ENCODE results near the gene MLXIPL.
"Not testable (repeated sequence)": the region's sequence is repeated elsewhere in the genome, so short reads cannot be mapped to it uniquely, and the experiment has no call there.

Gene MLXIPL

GRCh38 chr7:73623798-73624668, at the start of gene MLXIPL:
Gene MLXIPL (minus strand): TSS chr7:73624522. CDS start chr7:73624492, 30 bp downstream.
- DNase-seq (ENCODE audit: low spot score): peak; percentile 88

DNA sequence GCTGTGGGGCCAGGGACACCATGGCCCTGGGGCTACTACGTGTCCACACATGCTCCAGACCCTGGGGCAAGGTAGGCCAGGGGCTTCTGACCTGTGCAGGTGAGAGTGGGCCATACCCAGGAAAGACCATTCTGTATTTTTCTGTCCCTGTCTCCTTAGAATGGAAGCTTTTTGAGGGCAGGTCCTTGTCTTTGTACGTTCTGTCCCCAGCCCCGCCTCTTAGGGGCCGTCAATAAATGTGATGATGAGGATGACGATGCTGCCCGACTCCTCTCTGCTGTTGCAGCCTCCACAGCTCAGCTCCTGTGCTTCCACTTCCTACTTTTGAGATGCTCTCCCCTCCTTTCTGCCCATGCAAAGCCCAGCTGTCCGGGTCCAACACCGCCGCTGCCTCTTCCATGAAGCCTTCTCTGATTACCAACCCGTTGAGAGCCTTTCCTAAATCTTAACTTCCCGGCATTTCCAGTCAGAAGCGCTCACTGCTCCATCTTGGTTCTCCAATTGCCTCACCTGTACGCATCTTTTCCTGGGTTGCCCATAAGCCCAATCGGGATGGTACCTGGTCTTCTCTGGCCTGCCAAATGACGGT, 47.6 kb upstream of the MLXIPL start:
- DNase-seq (ENCODE audit: low spot score): no peak

GRCh38 chr7:73671322-73671661, 47.0 kb upstream of the MLXIPL start:
- DNase-seq (ENCODE audit: low spot score): no peak

DNA sequence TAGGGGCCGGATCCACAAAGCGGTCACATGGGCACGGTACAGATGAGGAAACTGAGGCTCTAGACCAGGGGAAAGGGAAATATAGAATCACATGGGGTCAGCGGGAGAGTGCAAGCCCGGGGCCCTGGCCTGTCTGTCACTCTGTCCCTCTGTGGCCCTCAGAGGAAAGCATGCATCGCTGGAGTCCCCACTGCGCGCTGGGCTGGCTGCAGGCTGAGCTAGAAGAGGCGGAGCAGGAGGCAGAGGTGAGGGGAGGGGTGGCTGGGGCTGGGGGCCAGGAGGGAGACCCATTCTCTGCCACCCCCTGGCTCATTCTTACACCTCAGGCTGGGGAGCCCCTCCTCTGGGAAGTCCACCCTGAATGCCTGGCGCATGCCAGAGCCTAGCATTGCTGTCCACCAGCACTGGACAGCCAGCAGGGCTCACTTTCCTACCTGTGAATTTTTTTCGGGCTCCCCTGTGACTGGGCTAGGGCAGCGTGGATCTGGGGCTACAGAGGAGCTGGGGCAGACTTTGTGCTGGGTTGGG, 45.6 kb upstream of the MLXIPL start:
- no peak for DNase-seq (ENCODE audit: low spot score)

DNA sequence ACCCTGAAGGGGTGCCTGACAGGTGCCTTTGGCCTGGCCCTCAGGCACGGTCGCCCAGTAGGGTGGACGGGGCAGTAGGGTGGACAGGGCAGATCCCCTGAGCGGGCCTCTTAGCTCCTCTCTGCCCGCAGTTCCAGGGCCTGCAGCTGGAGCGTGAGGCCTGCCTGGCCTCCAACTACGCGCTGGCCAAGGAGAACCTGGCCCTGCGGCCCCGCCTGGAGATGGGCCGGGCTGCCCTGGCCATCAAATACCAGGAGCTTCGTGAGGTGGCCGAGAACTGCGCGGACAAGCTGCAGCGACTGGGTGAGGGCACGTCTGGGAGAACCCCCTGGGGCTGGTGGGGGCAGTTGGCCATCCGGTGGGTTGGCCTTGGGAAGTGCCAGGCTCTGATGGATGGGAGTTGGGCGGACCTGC, 45.0 kb upstream of the MLXIPL start:
- DNase-seq (ENCODE audit: low spot score): no peak

GRCh38 chr7:73668886-73669230, 44.5 kb upstream of the MLXIPL start:
- no peak for DNase-seq (ENCODE audit: low spot score)

GRCh38 chr7:73668103-73668885, 44.0 kb upstream of the MLXIPL start:
- DNase-seq (ENCODE audit: low spot score): peak; percentile 58

DNA sequence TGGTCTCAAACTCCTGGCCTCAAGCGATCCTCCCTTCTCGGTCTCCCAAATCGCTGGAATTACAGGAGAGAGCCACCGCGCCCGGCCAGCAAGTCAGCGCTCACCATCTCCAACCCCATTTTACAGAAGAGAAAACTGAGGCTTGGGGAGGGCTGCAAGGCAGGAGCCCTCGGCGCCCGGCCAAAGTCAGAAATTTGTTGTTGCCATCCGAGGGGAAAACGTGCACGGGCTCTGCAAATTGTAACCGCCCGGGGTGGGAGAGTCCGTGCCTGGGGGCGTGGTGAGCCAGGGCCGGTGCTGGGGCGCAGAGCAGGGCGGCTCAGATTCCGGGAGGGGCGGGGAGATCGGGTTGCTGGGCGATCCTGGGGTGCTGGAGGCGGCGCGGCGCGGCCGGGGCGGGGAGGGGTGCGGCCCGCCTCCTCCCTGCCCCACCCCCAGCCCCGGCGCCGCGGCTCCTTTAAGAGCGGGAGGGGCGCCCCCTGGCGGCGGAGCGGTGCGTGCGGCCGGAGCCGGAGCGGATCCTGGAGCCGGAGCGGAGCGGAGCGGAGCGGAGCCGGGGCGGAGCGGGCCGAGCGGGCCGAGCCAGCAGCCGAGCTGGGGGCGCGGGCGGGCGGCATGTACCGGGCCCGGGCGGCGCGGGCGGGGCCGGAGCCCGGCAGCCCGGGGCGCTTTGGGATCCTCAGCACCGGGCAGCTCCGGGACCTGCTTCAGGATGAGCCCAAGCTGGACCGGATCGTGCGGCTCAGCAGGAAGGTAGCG, 43.2 kb upstream of the MLXIPL start, which contains the start of gene VPS37D:
Gene VPS37D (plus strand): TSS at position 488 of the 759 bp plus-strand sequence. CDS start 128 bp downstream, at position 616.
- peak; percentile 98 for DNase-seq (ENCODE audit: low spot score)

DNA sequence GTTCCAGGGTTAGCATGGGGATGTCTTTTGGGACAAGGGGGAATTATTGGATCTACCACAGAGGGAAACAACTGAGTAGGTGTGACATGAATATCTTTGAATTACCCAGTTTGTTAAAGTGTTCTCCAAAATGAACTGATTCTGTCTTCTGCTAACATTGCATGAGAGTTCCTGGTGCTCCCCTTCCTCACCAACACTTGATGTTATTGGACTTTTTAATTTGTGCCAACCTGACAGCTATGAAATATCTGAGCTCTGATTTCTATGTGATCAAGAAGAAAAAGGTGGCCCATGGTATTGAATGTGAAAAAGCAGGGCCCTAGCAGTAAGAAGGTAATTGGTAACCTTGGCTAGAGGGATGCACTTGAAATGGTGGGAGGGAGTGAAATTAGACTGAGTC, 38.7 kb upstream of the MLXIPL start:
- no peak for DNase-seq (ENCODE audit: low spot score)

- DNase-seq (ENCODE audit: low spot score): not testable (repeated sequence)
Measured at GRCh38 chr7:73660594-73660993, 36.3 kb upstream of the MLXIPL start.

DNA sequence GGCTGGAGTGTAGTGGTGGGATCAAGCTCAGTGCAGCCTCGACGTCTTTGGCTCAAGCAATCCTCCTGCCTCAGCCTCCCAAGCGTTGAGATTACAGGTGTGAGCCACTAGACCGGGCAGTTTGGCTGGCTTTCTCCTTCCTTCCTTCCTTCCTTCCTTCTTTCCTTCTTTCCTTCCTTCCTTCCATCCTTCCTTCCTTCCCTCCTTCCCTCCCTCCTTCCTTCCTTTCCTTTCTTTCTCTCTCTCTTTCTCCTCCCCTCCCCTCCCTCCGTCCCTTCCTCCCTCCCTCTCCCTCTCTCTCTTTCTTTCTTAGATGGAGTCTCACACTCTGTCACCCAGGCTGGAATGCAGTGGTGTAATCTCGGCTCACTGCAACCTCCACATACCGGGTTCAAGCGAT, 35.7 kb upstream of the MLXIPL start:
- DNase-seq (ENCODE audit: low spot score): no peak

- not testable (repeated sequence) for DNase-seq (ENCODE audit: low spot score)
Measured at GRCh38 chr7:73655309-73655708, 31.0 kb upstream of the MLXIPL start.

- no peak for DNase-seq (ENCODE audit: low spot score)
Measured at GRCh38 chr7:73652541-73652949, 28.2 kb upstream of the MLXIPL start.

DNA sequence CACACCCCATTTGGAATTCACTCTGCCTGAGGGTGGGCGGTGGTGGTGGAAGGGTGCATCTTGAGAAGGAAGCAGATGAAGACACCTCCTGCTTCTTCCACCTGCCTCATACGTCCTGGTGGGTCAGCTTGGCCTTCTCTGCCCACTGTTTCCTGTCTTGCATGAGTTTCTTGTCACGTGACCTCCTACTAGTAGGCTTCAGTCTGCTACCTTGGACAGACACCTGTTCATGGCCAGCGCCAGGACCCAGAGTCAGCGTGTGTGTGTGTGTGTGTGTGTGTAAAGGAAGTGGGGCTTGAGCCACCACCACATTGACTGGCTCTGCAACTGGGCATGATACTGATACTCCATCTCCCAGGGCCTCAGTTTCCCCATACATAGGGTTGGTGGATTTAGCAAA, 26.2 kb upstream of the MLXIPL start:
- DNase-seq (ENCODE audit: low spot score): no peak

GRCh38 chr7:73649576-73649975, 25.3 kb upstream of the MLXIPL start:
- no peak for DNase-seq (ENCODE audit: low spot score)

- DNase-seq (ENCODE audit: low spot score): no peak
Measured at GRCh38 chr7:73648593-73649332, 24.4 kb upstream of the MLXIPL start.

- peak; percentile 52 for DNase-seq (ENCODE audit: low spot score)
Measured at GRCh38 chr7:73647725-73648592, 23.6 kb upstream of the MLXIPL start.

GRCh38 chr7:73646785-73647724, 22.7 kb upstream of the MLXIPL start:
- no peak for DNase-seq (ENCODE audit: low spot score)

DNA sequence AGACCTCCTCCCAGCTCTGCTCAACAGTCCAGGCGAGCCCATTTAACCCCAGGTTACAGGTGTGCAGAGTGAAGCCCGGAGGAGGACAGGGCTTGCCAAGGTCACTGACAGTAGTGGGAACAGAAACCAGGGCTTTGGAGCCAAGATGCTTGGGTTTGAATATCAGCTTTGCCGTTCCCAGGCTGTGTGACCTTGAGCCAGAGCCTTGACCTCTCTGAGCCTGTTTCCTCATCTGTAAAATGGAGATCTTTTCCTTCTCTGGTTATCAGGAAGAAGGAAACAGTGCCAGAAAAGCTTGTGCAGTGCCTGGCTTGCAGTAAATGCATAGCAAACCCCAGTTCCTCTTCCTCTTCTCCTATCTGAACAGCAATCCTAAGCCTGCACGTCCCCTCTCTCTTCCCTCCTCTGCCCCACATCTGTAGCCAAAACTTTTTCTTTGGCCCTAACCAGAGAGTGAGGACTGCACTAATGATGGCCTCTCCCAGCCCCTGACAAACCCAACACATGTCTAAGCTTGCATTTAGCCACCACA, 21.4 kb upstream of the MLXIPL start:
- DNase-seq (ENCODE audit: low spot score): no peak
